MM.1S (cell line): ENCODE data around the gene GATB.

Source experiments
- DNase-seq: peaks from one replicate; pipeline ENCODE4 v3.0.0-alpha.2; 2015
- H2AFZ ChIP-seq: fragments of 300-600 bp; sonication (generic); 2 replicates; pipeline ENCODE4 v1.6.0; 2016; ENCODE audit warnings: antibody characterized with exemption, low read length
- H3F3A ChIP-seq: fragments of 300-600 bp; sonication (generic); 2 replicates; pipeline ENCODE4 v1.6.1; 2016; ENCODE audit warnings: mild to moderate bottlenecking, antibody characterized with exemption, low read length, moderate library complexity, mixed read lengths; ENCODE audit not compliant: insufficient read depth
- H3K27ac ChIP-seq: fragments of 300-600 bp; sonication (generic); 2 replicates; pipeline ENCODE4 v1.5.1; 2016; ENCODE audit warnings: mild to moderate bottlenecking, low read length
- H3K27me3 ChIP-seq: fragments of 300-600 bp; sonication (generic); replicated peaks from 2 replicates; pipeline ENCODE4 v1.6.0; 2016; ENCODE audit warnings: low read length; ENCODE audit not compliant: insufficient read depth
- H3K36me3 ChIP-seq: fragments of 300-600 bp; sonication (generic); replicated peaks from 2 replicates; pipeline ENCODE4 v1.6.1; 2016; ENCODE audit warnings: mild to moderate bottlenecking, low read length, mixed read lengths; ENCODE audit not compliant: insufficient read depth
- H3K4me1 ChIP-seq: fragments of 300-600 bp; sonication (generic); 2 replicates; pipeline ENCODE4 v1.6.1; 2016; ENCODE audit warnings: low read length, mixed read lengths
- H3K4me2 ChIP-seq: fragments of 300-600 bp; sonication (generic); 2 replicates; pipeline ENCODE4 v1.6.0; 2016; ENCODE audit warnings: low read depth, low read length
- H3K4me3 ChIP-seq: fragments of 300-600 bp; sonication (generic); 2 replicates; pipeline ENCODE4 v1.5.1; 2016; ENCODE audit warnings: low read length, mixed read lengths
- H3K79me2 ChIP-seq: fragments of 300-600 bp; sonication (generic); 2 replicates; pipeline ENCODE4 v1.6.1; 2016; ENCODE audit warnings: mixed run types, low read length, mixed read lengths
- H3K9ac ChIP-seq: fragments of 300-600 bp; sonication (generic); 2 replicates; pipeline ENCODE4 v1.6.1; 2016; ENCODE audit warnings: low read length, mixed read lengths
- H3K9me2 ChIP-seq: fragments of 300-600 bp; sonication (generic); replicated peaks from 2 replicates; pipeline ENCODE4 v1.6.1; 2016; ENCODE audit warnings: mild to moderate bottlenecking, low read length, mixed read lengths; ENCODE audit not compliant: insufficient read depth
- H3K9me3 ChIP-seq: fragments of 300-600 bp; sonication (generic); replicated peaks from 2 replicates; pipeline ENCODE4 v1.6.1; 2016; ENCODE audit warnings: mild to moderate bottlenecking, low read length, mixed read lengths; ENCODE audit not compliant: insufficient read depth
- H4K20me1 ChIP-seq: fragments of 300-600 bp; sonication (generic); 2 replicates; pipeline ENCODE4 v1.6.1; 2016; ENCODE audit warnings: mild to moderate bottlenecking, low read length, moderate library complexity, mixed read lengths; ENCODE audit not compliant: insufficient read depth
- EZH2 ChIP-seq: fragments of 300-600 bp; sonication (generic); optimal IDR thresholded peaks from 2 replicates; pipeline ENCODE3; 2017; ENCODE audit warnings: low read depth, mild to moderate bottlenecking, antibody characterized with exemption, low read length, mixed read lengths
- EZH2phosphoT487 ChIP-seq: fragments of 300-600 bp; sonication (generic); IDR thresholded peaks from 2 replicates; pipeline ENCODE4 v1.6.1; 2018; ENCODE audit warnings: antibody characterized with exemption, low read length
- TF ChIP-seq, protein P1 (sequence below): fragments of 300-600 bp; sonication (generic); IDR thresholded peaks from 2 replicates; pipeline ENCODE4 v1.5.1; 2016; ENCODE audit warnings: antibody characterized with exemption, low read length, mixed read lengths

The GATB gene

DNA sequence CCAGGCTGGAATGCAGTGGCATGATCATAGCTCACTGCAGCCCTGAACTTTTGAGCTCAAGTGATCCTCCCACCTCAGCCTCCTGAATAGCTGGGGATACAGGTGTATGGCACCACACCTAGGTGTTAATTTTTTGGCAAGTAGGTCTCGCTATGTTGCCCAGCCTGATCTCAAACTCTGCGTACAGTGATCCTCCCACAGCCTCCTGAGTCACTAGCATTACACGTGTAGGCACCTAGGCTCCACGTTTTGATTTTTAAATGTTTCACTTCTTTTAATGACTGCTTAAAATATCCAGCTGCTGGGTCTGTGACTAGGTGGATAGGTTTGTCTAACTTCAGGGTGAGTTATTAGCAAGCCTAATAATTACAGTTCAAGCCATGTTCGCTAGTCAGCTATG, 44.5 kb downstream of the GATB start:
- Histone ChIP-seq H3K27ac (no peak overlapping the region), H3K9ac (no peak overlapping the region), H3K9me3 (no peaks in the 10 kb centered on the region), H3K27me3 (no peaks in the 10 kb centered on the region), H3K4me2 (no peak overlapping the region), H4K20me1 (no peaks in the 10 kb centered on the region), H3K4me3 (no peak overlapping the region), H3K36me3 (no peaks in the 10 kb centered on the region), H3K4me1 (no peaks in the 10 kb centered on the region), H3K79me2 (no peaks in the 10 kb centered on the region), H2AFZ (no peak overlapping the region), H3K9me2 (no peaks in the 10 kb centered on the region), H3F3A (no peaks in the 10 kb centered on the region)
- TF ChIP-seq EZH2 (no peak), EZH2phosphoT487 (no peak)
- TF ChIP-seq, protein P1, sequence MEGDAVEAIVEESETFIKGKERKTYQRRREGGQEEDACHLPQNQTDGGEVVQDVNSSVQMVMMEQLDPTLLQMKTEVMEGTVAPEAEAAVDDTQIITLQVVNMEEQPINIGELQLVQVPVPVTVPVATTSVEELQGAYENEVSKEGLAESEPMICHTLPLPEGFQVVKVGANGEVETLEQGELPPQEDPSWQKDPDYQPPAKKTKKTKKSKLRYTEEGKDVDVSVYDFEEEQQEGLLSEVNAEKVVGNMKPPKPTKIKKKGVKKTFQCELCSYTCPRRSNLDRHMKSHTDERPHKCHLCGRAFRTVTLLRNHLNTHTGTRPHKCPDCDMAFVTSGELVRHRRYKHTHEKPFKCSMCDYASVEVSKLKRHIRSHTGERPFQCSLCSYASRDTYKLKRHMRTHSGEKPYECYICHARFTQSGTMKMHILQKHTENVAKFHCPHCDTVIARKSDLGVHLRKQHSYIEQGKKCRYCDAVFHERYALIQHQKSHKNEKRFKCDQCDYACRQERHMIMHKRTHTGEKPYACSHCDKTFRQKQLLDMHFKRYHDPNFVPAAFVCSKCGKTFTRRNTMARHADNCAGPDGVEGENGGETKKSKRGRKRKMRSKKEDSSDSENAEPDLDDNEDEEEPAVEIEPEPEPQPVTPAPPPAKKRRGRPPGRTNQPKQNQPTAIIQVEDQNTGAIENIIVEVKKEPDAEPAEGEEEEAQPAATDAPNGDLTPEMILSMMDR, result no peak
- DNase-seq, result no peak

DNA sequence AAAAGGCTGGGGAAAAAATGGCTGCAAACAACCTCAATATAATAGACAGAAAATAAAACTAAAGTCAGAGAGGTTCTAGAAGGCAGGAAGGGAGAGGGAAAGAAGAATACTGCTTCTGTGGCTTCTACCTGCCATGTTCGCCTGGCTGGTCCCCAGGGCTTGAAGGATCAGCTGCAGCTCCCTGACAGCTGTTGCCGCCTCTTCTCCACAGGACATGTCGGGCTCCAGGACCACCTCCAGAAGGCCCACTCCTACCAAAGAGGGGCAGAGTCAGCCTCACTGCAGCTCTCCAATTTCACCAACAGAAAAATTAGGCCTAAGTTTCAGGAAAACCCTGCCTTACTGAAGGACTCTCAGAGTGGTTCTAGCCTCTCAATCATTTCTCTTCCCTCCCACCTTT, 44.9 kb downstream of the GATB start:
- no peak for DNase-seq
- Histone ChIP-seq H3K4me1 (no peaks in the 10 kb centered on the region), H4K20me1 (no peaks in the 10 kb centered on the region), H3K27ac (no peak overlapping the region), H3K36me3 (no peaks in the 10 kb centered on the region), H2AFZ (no peak overlapping the region), H3K79me2 (no peaks in the 10 kb centered on the region), H3K9ac (no peak overlapping the region), H3K4me2 (no peak overlapping the region), H3K4me3 (no peak overlapping the region), H3K9me3 (no peaks in the 10 kb centered on the region), H3K27me3 (no peaks in the 10 kb centered on the region), H3F3A (no peaks in the 10 kb centered on the region), H3K9me2 (no peaks in the 10 kb centered on the region)
- TF ChIP-seq EZH2 (no peak), EZH2phosphoT487 (no peak)
- TF ChIP-seq, protein P1, result no peak

DNA sequence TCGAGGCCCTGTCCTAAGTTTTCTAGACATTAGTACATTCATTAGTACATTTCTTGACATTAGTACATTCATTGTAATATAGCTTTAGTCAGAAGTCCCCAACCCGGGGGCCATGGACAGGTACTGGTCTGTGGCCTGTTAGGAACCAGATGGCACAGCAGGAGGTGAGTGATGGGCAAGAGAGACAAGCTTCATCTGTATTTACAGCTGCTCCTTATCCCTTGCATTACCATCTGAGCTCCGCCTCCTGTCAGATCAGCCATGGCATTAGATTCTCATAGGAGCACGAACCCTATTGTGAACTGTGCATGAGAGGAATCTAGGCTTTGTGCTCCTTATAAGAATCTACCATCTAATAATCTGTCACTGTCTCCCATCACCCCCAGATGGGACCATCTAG, 48.0 kb downstream of the GATB start:
- H3K79me2 ChIP-seq, result no peaks in the 10 kb centered on the region
- no peak overlapping the region for H3K9ac ChIP-seq
- H3K4me3 ChIP-seq, result no peak overlapping the region
- no peaks in the 10 kb centered on the region for H3K4me1 ChIP-seq
- no peaks in the 10 kb centered on the region for H3K27me3 ChIP-seq
- H3K4me2 ChIP-seq, result no peak overlapping the region
- H2AFZ ChIP-seq, result no peak overlapping the region
- H3K9me2 ChIP-seq, result no peaks in the 10 kb centered on the region
- H3F3A ChIP-seq, result no peaks in the 10 kb centered on the region
- no peak overlapping the region for H3K27ac ChIP-seq
- no peaks in the 10 kb centered on the region for H4K20me1 ChIP-seq
- DNase-seq, result no peak
- H3K9me3 ChIP-seq, result no peaks in the 10 kb centered on the region
- TF ChIP-seq, protein P1, result no peak
- H3K36me3 ChIP-seq, result no peaks in the 10 kb centered on the region

DNA sequence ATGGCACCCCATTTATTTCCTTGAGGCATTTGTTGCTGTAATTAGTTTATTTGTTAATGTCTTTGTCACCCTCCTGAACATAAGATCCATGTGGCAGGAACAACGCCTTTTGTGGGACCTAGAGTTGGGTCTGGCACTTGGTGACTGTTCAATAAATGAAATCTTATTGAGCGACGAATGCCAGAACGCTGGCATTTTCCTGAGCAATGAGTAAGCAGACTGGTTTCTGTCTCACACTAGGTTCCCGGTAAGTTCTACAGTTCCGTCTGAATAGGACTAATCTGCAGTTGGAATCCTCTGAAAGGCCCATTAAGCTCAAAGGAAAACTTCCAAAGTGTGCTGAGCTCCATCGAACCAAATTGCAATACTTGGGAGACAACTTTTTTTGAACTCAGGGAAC, 49.2 kb downstream of the GATB start:
- Histone ChIP-seq H3K9me2 (no peaks in the 10 kb centered on the region), H2AFZ (no peak overlapping the region), H3K9ac (no peak overlapping the region), H3F3A (no peaks in the 10 kb centered on the region), H3K4me1 (no peaks in the 10 kb centered on the region), H3K4me3 (no peak overlapping the region), H3K9me3 (no peaks in the 10 kb centered on the region), H3K27ac (no peak overlapping the region), H3K27me3 (no peaks in the 10 kb centered on the region), H3K79me2 (no peaks in the 10 kb centered on the region), H3K36me3 (no peaks in the 10 kb centered on the region), H3K4me2 (no peak overlapping the region), H4K20me1 (no peaks in the 10 kb centered on the region)
- DNase-seq, result no peak
- TF ChIP-seq EZH2 (no peak), EZH2phosphoT487 (no peak)
- TF ChIP-seq, protein P1, result no peak
